HG02852 (cell line): ENCODE results near the gene GGTLC2.

Source experiments
- ATAC-seq: cut with Tn5 transposase; IDR thresholded peaks from one replicate; pipeline ENCODE4 v1.9.1; 2021; ENCODE audit warnings: mild to moderate bottlenecking, moderate library complexity; ENCODE audit not compliant: unreplicated experiment

The GGTLC2 gene

DNA sequence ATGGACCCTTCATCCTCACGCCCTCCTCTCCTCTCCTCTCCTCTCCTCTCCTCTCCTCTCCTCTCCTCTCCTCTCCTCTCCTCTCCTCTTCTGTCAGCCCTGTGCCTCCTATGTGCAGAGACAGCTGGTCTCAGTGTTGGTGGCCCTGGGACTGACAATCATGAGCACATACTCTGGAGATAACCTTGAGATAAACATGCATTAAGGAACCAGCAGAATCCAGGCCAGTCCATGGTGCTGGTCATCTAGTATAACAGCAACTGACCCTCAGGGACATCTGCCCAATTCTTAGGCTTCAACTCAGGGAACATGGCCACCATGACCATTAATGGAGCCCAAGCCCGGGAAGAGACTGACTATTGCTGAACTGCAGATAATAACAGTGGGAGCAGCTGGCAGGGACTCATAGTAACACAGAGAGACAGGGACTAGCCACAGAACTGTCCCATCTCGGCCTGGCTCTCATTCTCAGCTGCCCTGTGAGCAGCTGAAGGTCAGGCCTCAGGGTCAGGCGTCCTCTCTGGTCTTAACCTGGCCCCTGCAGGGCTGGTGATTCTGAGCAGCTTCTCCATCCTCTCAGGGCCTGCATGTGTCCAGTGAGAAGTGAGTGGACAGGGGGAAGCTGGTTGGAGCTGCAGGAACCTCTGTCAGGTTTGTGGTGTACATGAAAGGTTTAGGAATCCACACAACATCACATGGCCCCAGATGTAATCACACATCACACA lies 45.4 kb downstream of the GGTLC2 start:
- no peak for ATAC-seq

DNA sequence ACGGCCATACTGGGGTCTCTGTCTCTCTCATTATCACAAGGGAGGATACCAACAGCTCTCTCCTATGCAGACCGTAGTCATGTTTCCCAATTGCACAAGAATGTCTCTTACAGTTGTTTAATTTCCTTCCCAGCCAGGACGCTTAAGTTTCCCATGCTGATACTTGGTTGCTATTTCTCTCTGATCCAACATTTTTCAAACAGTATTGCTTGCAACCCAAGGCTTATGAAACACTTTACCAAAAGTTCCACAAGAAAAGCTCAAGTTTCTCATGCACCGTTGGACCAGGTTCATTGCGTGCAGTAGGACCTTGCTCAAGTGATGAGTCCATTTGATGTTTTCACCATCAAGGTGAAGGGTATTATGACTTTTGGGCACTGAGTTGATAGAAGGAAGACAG lies 46.6 kb downstream of the GGTLC2 start:
- ATAC-seq: no peak

DNA sequence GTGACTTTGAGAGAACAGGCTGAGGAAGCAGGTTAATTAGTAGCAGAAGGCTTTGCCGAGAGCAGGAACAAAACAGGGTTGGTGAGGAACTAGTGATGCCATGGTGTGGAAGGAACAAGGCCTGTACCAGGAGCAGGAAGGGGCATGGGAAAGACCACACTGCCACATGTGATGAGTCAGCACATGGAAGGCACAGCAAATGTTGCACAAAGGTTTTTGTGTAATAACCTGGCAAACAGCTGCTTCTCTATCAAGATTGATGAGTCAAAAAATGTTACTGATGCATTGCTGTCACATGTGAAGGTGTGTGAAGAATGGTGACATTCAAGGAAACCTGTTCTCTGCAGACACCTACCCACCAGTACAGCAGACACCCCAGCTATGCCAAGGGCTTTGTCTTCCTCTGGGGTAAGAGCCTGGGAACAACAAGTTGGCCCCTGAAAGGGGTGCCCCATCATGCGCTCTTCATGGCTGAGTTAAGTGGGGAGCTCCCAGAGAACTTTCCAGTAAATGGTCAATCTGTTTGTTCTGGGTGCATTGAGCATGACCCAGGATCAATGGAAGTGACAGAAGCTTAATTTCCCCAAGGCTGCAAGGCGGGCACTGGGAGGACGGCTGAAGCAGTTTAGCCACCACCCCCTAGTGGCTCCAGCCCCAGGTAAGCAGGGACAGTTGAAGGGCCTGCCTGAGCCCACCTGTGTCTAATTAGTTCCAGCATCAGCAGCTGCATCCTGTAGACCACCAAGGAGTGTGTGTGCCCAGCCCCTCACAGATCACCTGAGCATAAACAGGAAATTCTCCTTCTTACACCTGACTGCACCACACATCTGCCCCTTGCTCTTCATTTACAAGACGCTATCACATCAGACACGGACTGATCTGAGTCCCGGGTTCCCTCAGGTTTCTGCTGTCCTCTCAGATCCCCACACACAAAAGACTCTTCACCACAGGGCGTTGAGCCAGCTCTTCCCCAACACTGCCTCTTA lies 47.6 kb downstream of the GGTLC2 start:
- no peak for ATAC-seq

- no peak for ATAC-seq
Measured at GRCh38 chr22:22692707-22693530, 48.5 kb downstream of the GGTLC2 start.

DNA sequence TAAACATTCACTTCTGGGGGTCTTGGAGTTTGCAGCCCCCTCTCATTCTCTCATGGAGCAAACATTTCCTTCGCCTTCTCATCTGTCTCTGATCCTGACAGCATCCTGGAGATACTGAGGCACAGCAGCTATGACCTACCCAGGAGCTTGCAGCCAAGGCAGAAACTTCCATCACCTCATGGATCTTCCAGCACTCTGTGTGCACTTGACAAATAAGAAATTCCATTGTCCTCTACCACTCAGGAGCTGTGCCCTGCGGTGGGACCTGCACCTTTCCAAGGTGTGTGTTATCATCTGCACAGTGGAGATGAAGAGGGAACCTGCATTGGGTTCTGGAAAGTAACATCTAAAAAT lies 49.1 kb downstream of the GGTLC2 start:
- ATAC-seq: no peak

DNA sequence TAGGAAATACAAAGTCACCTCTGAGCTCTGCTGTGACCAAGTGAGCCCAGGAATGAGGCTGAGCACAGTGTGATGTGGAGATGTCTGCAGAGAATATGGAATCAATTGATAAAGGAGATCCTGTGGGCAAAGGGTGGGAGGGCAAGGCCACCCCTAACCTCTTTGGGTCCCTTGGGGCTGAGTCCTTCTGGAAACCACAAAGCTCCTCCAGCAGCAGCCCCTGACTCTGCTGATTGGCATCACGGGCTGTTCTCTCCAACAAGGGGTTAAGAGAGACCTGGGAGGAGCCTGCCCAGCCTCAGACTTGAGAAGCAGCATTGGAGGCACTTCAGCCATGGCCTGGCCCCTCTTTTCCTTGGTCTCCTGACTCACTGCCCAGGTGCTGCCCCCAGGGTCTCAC lies 49.7 kb downstream of the GGTLC2 start:
- ATAC-seq: no peak

DNA sequence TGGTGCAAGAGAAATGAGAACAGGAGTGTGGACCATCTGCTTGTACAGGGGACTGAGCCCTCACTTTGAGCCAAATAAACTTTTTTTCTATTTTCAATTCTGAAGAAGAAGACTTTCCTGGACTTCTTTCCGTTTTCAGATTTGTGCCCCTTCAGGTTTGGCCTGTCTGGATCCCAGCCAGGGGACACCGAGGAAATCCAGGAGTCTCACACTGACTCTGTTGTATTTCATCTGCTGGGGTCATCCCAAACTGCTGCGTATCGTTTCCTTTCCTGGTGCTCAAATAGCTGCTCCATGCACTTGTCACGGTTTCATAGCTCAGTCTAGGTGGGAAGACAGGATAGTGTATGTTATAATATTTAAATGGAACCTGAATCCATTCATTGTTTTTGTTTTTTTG lies 51.7 kb downstream of the GGTLC2 start:
- ATAC-seq: no peak
